ENCODE measurements around the gene DDIAS.

DDIAS gene

DNA sequence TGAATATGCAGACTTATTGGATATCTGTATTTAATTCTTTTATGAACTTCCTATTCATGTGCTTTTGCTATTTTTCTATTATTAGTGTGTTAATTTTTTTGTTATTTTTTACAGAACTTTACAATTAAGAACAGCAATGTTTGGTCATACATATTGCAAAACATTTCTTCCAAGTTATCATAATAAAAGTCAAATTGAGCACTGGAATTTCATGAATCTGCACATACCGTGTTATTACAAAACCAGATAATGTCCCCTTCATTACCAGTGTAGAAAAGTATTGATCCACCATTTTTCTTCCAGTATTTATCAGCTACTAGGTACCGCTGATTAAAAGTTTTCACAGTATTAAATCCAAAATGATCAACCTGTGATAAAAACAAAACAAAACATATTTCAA is 41.8 kb upstream of the DDIAS start:
- H3K4me3 ChIP-seq (replicated peaks; ENCODE audit: low read depth, low read length): no peak overlapping the region
- no peak for DNase-seq (ENCODE audit: extremely low read depth, low read depth)
- TF ChIP-seq, protein P1, sequence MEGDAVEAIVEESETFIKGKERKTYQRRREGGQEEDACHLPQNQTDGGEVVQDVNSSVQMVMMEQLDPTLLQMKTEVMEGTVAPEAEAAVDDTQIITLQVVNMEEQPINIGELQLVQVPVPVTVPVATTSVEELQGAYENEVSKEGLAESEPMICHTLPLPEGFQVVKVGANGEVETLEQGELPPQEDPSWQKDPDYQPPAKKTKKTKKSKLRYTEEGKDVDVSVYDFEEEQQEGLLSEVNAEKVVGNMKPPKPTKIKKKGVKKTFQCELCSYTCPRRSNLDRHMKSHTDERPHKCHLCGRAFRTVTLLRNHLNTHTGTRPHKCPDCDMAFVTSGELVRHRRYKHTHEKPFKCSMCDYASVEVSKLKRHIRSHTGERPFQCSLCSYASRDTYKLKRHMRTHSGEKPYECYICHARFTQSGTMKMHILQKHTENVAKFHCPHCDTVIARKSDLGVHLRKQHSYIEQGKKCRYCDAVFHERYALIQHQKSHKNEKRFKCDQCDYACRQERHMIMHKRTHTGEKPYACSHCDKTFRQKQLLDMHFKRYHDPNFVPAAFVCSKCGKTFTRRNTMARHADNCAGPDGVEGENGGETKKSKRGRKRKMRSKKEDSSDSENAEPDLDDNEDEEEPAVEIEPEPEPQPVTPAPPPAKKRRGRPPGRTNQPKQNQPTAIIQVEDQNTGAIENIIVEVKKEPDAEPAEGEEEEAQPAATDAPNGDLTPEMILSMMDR (IDR thresholded peaks at IDR 0.05; ENCODE audit: low read depth, low read length, missing control alignments): no peak

DNA sequence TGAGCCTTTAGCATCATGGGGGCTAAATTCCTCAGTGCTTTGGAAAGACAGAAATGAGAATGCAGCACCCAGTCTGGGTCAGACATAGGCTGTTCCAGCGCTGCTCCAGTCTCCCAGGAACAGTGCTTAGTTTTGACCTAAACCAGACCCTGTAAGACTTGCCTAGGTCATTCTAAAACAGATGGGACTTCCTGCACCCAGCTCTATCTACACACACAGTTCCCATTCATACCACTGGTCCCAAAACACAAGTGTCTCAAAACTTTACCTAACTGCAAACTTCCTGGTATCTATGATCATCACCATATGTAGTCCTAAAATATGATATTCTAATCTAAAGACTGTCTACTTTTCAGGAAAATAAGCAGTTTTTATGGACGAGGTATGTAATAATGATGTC is 39.2 kb upstream of the DDIAS start:
- H3K4me3 ChIP-seq (replicated peaks; ENCODE audit: low read depth, low read length): no peak overlapping the region
- TF ChIP-seq, protein P1 (IDR thresholded peaks at IDR 0.05; ENCODE audit: low read depth, low read length, missing control alignments): no peak
- no peak for DNase-seq (ENCODE audit: extremely low read depth, low read depth)

DNA sequence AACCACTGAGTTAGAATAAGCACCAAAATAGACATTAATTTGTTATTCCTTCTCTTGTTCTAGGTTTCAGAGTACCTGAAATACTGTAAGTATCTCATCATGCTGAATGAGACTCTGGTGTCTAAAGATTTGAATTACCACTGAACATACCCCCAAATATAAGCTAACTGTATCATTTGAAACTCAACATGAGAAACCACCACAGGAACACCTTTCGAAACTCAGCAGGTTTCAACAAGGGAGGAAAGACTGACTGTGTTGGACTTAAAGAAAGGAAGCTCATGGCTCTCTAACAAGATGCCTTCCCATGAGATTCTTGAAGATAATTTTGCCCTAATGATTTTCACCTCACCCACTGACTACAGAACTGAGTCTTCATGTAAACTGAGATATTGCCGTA is 38.3 kb upstream of the DDIAS start:
- DNase-seq (ENCODE audit: extremely low read depth, low read depth): no peak
- TF ChIP-seq, protein P1 (IDR thresholded peaks at IDR 0.05; ENCODE audit: low read depth, low read length, missing control alignments): no peak
- H3K4me3 ChIP-seq (replicated peaks; ENCODE audit: low read depth, low read length): no peak overlapping the region

DNA sequence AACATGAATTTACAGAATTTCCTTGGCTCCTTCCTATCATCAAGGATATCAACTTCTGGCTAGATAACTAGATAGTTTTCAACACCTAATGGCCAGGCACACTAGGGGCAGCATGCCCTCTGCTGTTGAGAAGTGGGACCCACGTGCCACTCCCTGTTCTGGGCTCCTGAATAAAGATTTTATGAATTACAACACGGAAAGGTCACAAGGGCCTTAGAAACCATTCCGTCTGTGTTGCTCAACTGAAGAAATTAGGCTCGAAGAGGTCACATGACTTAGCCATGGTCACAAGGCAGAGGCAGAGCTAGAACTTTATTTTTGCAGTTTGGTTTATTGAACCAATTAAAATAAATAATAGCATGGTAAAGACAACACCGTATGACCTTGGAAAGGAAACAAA is 37.3 kb upstream of the DDIAS start:
- DNase-seq (ENCODE audit: extremely low read depth, low read depth): peak; percentile 44
- TF ChIP-seq, protein P1 (IDR thresholded peaks at IDR 0.05; ENCODE audit: low read depth, low read length, missing control alignments): peak; percentile 64
- H3K4me3 ChIP-seq (replicated peaks; ENCODE audit: low read depth, low read length): no peak overlapping the region

DNA sequence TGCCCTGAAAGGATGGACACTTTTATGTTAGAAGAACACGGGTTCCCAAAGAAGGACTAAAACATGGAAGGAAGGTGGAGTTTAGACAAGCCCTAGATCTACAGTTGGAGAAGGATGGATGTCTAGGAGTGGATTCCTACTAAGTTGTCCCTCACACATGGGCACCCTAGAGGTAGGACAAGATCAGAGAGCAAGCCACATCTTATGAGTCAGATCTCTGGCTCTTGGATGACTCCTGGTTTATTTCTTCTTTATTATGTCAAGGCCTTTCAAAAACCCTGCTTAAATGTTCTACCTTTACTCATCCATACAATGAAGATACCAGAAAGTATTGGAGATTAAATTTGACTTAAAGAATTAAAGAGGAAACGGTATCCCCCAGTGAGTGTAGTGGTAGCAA is 35.7 kb upstream of the DDIAS start:
- TF ChIP-seq, protein P1 (IDR thresholded peaks at IDR 0.05; ENCODE audit: low read depth, low read length, missing control alignments): no peak
- H3K4me3 ChIP-seq (replicated peaks; ENCODE audit: low read depth, low read length): no peak overlapping the region
- no peak for DNase-seq (ENCODE audit: extremely low read depth, low read depth)

DNA sequence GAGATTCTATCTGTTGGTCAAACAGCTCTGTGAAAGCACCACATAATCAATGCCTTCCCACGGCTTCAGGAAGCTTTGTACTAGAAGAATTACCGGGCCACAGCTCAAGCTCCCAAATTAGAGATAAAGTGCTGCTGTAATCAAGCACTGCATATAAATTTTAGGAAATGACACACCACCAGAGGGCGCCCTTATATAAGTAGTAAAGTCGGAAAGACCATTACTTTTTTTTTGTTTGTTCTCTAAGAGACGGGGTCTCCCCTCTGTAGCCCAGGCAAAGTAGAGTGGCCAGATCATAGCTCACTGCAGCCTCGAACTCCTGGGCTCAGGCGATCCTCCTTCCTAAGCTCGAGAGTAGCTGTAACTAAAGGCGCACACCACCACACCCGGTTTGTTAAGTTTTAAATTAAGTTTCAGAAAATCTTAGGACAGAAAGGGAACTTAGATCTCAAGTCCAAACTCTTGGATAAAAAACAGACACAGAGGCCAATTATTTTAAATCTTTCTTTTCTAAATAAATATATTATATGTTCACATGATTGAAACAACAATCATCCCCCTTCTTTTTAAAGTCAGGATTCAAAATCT is 33.9 kb upstream of the DDIAS start:
- H3K4me3 ChIP-seq (replicated peaks; ENCODE audit: low read depth, low read length): no peak overlapping the region

More for the DNA sequence above, 33.9 kb upstream of the DDIAS start:
- peak; percentile 44 for DNase-seq (ENCODE audit: extremely low read depth, low read depth)
- TF ChIP-seq, protein P1 (IDR thresholded peaks at IDR 0.05; ENCODE audit: low read depth, low read length, missing control alignments): peak; percentile 57
